Breast epithelium (tissue), 4 donors: ENCODE measurements around the gene TADA2B. TPM values are rescaled to one million over a fixed set of nuclear protein-coding genes. Genes with fewer than 3 reads are reported as not detected.

Source experiments
- DNase-seq, 2 donors: peaks; one replicate each; pipeline ENCODE4 v3.0.0-alpha.2; 2019; ENCODE audit warnings: low spot score in 2 of 2
- H3K27ac ChIP-seq, 2 donors: fragments of 200-600 bp; sonication (generic) in 1 of 2; one replicate each; pipeline ENCODE4 v1.5.1; 2016 to 2019; ENCODE audit warnings: mild to moderate bottlenecking in 1 of 2
- H3K27me3 ChIP-seq, 2 donors: fragments of 200-600 bp; sonication (generic) in 1 of 2; one replicate each; pipeline versions ENCODE4 v1.5.1 to v1.6.0; 2017 to 2019; ENCODE audit warnings: control low read depth in 1 of 2, mild to moderate bottlenecking in 1 of 2
- H3K36me3 ChIP-seq: fragments of 200-600 bp; one replicate; pipeline ENCODE4 v1.5.1; 2019
- H3K4me1 ChIP-seq, 2 donors: fragments of 200-600 bp; sonication (generic); one replicate each; pipeline ENCODE4 v1.5.1; 2016 to 2019; ENCODE audit warnings: control low read depth in 1 of 2
- H3K4me3 ChIP-seq, 3 donors: fragments of 200-600 bp; sonication (generic); 1 replicate in 2 of 3; 2 replicates in 1 of 3; pipeline ENCODE4 v1.5.1; 2016 to 2019; ENCODE audit warnings: mild to moderate bottlenecking in 3 of 3, moderate library complexity in 2 of 3
- H3K9me3 ChIP-seq, 2 donors: fragments of 200-600 bp; sonication (generic) in 1 of 2; one replicate each; pipeline ENCODE4 v1.5.1; 2016 to 2019; ENCODE audit warnings: control low read depth in 1 of 2
- POLR2A ChIP-seq: fragments of 450-650 bp; IDR thresholded peaks from one replicate; pipeline ENCODE4 v1.6.1; 2016; ENCODE audit warnings: antibody characterized with exemption, mild to moderate bottlenecking, moderate library complexity
- POLR2AphosphoS5 ChIP-seq, 3 donors: sonication (generic); formaldehyde crosslinking; IDR thresholded peaks; one replicate each; pipeline ENCODE4 v1.6.1; 2017; ENCODE audit warnings: antibody characterized with exemption in 3 of 3
- intact Hi-C: fragments of 100-400 bp; cut with DNase I; formaldehyde crosslinking; loops from one replicate; pipeline ENCODE4 v1.15.1; 2023; ENCODE audit warnings: low total_unique reads
- total RNA-seq, 3 donors: library from RNA; depleted of rRNA; stranded (reverse); fragments of >200 nt; gene quantifications; one replicate each; pipeline ENCODE4 v1.1.0, GENCODE V29; 2016
- TF ChIP-seq, protein P1 (sequence below), 3 donors: fragments of 450-650 bp; IDR thresholded peaks; one replicate each; pipeline ENCODE4 v1.5.1; 2016 to 2017; ENCODE audit warnings: antibody characterized with exemption in 3 of 3, mild to moderate bottlenecking in 3 of 3, moderate library complexity in 3 of 3

Gene TADA2B
- total RNA-seq, 3 donors from 2014 or later = 16.4 to 22.7 (median 17.8) TPM

DNA sequence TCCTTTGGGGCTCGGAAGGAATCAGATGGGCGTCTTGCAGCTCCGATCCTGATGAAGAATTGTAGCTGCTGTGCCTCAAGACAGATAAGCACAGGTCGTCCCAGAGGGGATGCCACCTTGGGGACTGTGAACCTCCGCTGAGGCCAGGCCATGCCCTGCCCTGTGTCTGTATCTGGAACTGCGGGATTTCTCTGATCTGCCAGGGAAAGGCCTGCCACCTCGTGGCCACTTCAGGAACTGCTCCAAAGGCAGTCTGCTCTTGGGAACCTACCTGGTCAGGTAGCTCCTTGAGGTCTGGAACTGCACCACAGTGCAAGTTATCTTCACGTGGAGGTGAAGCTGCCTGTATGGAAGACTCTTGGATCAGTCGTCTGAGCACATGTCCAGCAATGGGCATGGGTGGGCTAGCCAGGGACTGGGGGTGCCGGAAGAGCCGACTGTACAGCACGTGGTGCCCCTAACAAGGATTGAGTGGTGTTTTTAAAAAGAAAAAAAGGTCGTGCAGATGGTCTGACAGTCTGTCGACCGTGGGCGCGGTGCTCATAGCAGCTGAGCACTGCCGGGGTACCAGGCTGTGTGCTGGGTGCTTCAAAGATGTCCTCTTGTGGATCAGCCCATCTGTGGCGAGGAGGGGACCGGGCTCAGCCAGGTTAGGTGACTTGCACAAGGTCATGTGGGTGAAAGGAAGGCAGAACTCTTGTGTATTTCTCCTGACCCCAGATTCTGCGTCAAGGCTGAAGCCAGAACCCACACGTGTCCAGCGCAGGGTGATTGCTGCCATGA lies 27.7 kb downstream of the TADA2B start:
- H3K27me3 ChIP-seq = no peaks in the 10 kb centered on the region
- H3K4me1 ChIP-seq = peaks cover 0 to 11% of the 10 kb centered on the region in 2 donors
- peak; percentile 83 to 91 for DNase-seq
- intact Hi-C loops = loop anchor here (10.0 kb wide), 1 partner anchor 734 kb away; no protein-coding TSS in a partner anchor
- no peak overlapping the region for H3K27ac ChIP-seq
- TF ChIP-seq POLR2A = no peak
- peak; percentile 33 to 56 (median 34) for TF ChIP-seq POLR2AphosphoS5 (IDR thresholded peaks at IDR 0.05)
- TF ChIP-seq, protein P1, sequence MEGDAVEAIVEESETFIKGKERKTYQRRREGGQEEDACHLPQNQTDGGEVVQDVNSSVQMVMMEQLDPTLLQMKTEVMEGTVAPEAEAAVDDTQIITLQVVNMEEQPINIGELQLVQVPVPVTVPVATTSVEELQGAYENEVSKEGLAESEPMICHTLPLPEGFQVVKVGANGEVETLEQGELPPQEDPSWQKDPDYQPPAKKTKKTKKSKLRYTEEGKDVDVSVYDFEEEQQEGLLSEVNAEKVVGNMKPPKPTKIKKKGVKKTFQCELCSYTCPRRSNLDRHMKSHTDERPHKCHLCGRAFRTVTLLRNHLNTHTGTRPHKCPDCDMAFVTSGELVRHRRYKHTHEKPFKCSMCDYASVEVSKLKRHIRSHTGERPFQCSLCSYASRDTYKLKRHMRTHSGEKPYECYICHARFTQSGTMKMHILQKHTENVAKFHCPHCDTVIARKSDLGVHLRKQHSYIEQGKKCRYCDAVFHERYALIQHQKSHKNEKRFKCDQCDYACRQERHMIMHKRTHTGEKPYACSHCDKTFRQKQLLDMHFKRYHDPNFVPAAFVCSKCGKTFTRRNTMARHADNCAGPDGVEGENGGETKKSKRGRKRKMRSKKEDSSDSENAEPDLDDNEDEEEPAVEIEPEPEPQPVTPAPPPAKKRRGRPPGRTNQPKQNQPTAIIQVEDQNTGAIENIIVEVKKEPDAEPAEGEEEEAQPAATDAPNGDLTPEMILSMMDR (IDR thresholded peaks at IDR 0.05) = peak; percentile 96 to 99 (median 98)
- H3K9me3 ChIP-seq = no peaks in the 10 kb centered on the region
- no peaks in the 10 kb centered on the region for H3K36me3 ChIP-seq
- H3K4me3 ChIP-seq = no peak overlapping the region

DNA sequence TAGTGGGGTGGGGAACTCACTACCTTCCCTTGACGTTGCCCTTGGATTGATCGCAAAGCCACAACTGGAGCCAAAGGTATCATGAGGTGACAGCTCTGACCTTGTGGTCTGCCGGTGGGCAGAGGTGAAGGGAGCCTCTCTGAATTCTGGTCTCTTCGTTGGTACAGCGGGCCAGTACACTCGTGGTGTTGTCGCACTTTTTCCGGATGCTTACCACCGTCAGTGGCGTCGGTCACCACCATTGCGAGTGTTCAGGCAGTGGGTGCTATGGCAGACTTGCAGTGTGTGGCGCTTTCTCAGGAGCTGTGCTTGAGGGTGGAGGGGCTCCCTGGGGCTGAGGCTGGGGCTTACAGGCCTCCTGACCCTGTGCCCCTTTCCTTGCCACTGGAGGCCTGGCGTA lies 29.9 kb downstream of the TADA2B start:
- intact Hi-C loops = loop anchor here (10.0 kb wide), 1 partner anchor 732 kb away; no protein-coding TSS in a partner anchor
- no peak overlapping the region for H3K27ac ChIP-seq
- TF ChIP-seq, protein P1 (IDR thresholded peaks at IDR 0.05) = no peak
- TF ChIP-seq POLR2AphosphoS5 (IDR thresholded peaks at IDR 0.05) (no peak), POLR2A (no peak)
- DNase-seq = no peak
- no peaks in the 10 kb centered on the region for H3K4me1 ChIP-seq
- H3K4me3 ChIP-seq = no peak overlapping the region
- H3K9me3 ChIP-seq = no peaks in the 10 kb centered on the region
- no peaks in the 10 kb centered on the region for H3K27me3 ChIP-seq
- no peaks in the 10 kb centered on the region for H3K36me3 ChIP-seq

DNA sequence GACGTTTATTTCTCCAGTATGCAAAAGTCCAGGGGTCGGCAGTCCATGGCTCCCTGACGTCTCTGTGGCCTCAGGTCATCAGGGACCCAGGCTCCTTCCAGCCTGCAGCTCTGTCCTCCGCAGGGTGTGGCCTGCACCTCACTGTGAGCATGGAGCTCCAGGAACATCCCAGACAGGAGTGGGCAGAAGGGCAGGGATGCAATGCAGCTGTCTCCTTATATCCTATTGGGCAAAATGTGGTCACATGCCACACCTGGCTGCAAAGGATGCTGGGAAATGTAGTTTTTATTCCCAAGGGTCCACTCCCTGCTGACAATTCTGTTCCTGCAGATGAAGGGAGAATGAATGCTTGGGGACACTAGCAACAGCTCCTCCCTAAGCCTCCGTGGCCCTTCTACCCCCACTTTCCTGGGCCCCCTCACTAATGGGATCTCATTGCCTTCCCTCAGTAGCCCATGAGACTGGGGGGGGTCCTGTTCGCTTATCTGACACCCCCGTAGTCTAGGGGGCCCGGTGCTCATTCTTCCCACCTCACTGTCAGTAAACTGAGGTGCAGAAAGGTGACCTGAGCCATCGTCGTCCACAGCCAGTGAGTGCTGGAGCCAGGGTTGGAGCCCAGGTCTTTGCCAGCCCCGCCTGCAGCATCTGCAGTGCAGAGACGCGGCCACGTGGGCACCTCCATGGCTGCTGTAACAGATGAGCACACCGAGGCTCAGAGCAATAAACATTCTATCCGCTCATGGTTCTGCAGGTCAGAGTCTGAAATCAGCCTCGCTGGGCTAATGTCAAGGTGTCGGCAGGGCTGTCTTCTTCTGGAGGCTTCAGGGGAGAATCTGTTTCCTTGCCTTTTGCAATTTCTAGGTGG lies 30.6 kb downstream of the TADA2B start:
- no peak for DNase-seq
- Histone ChIP-seq H3K36me3 (no peaks in the 10 kb centered on the region), H3K27ac (no peak overlapping the region), H3K9me3 (no peaks in the 10 kb centered on the region), H3K4me3 (no peak overlapping the region), H3K4me1 (no peaks in the 10 kb centered on the region), H3K27me3 (no peaks in the 10 kb centered on the region)
- no peak for TF ChIP-seq POLR2A
- TF ChIP-seq, protein P1 (IDR thresholded peaks at IDR 0.05) = no peak
- no peak for TF ChIP-seq POLR2AphosphoS5 (IDR thresholded peaks at IDR 0.05)
- intact Hi-C loops = loop anchor here (10.0 kb wide), 1 partner anchor 731 kb away; no protein-coding TSS in a partner anchor

- no peak for TF ChIP-seq POLR2AphosphoS5 (IDR thresholded peaks at IDR 0.05)
- no peak for TF ChIP-seq POLR2A
- TF ChIP-seq, protein P1 (IDR thresholded peaks at IDR 0.05) = no peak
- H3K27ac ChIP-seq = no peak overlapping the region
- no peaks in the 10 kb centered on the region for H3K4me1 ChIP-seq
- intact Hi-C loops = loop anchor here (10.0 kb wide), 1 partner anchor 730 kb away; no protein-coding TSS in a partner anchor
- no peak overlapping the region for H3K4me3 ChIP-seq
- no peaks in the 10 kb centered on the region for H3K27me3 ChIP-seq
- no peaks in the 10 kb centered on the region for H3K36me3 ChIP-seq
- no peaks in the 10 kb centered on the region for H3K9me3 ChIP-seq
- DNase-seq = no peak
Measured at GRCh38 chr4:7074426-7074825, 31.3 kb downstream of the TADA2B start.
